ENCODE results near the gene BLMH. TPM values are rescaled to one million over a fixed set of nuclear protein-coding genes. Genes with fewer than 3 reads are reported as not detected.
"Not testable (repeated sequence)": the region's sequence is repeated elsewhere in the genome, so short reads cannot be mapped to it uniquely, and the experiment has no call there.

Gene BLMH
- total RNA-seq, 1 donor from 2014 or later = 103 TPM

GRCh38 chr17:30208214-30208613 lies 83.5 kb downstream of the BLMH start:
- no peaks in the 10 kb centered on the region for H3K36me3 Mint-ChIP-seq (ENCODE audit: unreplicated experiment)
- no peak overlapping the region for H3K27ac Mint-ChIP-seq (ENCODE audit: unreplicated experiment)
- H3K27me3 Mint-ChIP-seq (ENCODE audit: unreplicated experiment) = peaks cover 2% of the 10 kb centered on the region
- no peak for TF ChIP-seq CTCF (IDR thresholded peaks at IDR 0.05; ENCODE audit: partially characterized antibody, unreplicated experiment)
- no peaks in the 10 kb centered on the region for H3K9me3 Mint-ChIP-seq (ENCODE audit: unreplicated experiment)
- no peaks in the 10 kb centered on the region for H3K4me1 Mint-ChIP-seq (ENCODE audit: low read depth, unreplicated experiment)
- DNase-seq = no peak
- H3K4me3 Mint-ChIP-seq (ENCODE audit: unreplicated experiment) = no peak overlapping the region

GRCh38 chr17:30207655-30208054 lies 84.1 kb downstream of the BLMH start:
- no peaks in the 10 kb centered on the region for H3K4me1 Mint-ChIP-seq (ENCODE audit: low read depth, unreplicated experiment)

GRCh38 chr17:30203471-30203981 lies 88.2 kb downstream of the BLMH start:
- no peak for DNase-seq
- no peaks in the 10 kb centered on the region for H3K9me3 Mint-ChIP-seq (ENCODE audit: unreplicated experiment)
- H3K27me3 Mint-ChIP-seq (ENCODE audit: unreplicated experiment) = no peaks in the 10 kb centered on the region

More at GRCh38 chr17:30207655-30208054, 84.1 kb downstream of the BLMH start:
- Mint-ChIP-seq H3K4me3 (ENCODE audit: unreplicated experiment) (no peak overlapping the region), H3K27ac (ENCODE audit: unreplicated experiment) (no peak overlapping the region), H3K9me3 (ENCODE audit: unreplicated experiment) (no peaks in the 10 kb centered on the region), H3K27me3 (ENCODE audit: unreplicated experiment) (peaks cover 2% of the 10 kb centered on the region), H3K36me3 (ENCODE audit: unreplicated experiment) (no peaks in the 10 kb centered on the region)
- no peak for TF ChIP-seq CTCF (IDR thresholded peaks at IDR 0.05; ENCODE audit: partially characterized antibody, unreplicated experiment)
- no peak for DNase-seq

GRCh38 chr17:30200656-30201055 lies 91.1 kb downstream of the BLMH start:
- not testable (repeated sequence) for DNase-seq; H3K4me3 Mint-ChIP-seq (ENCODE audit: unreplicated experiment); H3K36me3 Mint-ChIP-seq (ENCODE audit: unreplicated experiment); H3K9me3 Mint-ChIP-seq (ENCODE audit: unreplicated experiment); H3K27ac Mint-ChIP-seq (ENCODE audit: unreplicated experiment); H3K4me1 Mint-ChIP-seq (ENCODE audit: low read depth, unreplicated experiment); H3K27me3 Mint-ChIP-seq (ENCODE audit: unreplicated experiment)

More at GRCh38 chr17:30203471-30203981, 88.2 kb downstream of the BLMH start:
- Mint-ChIP-seq H3K27ac (ENCODE audit: unreplicated experiment) (no peak overlapping the region), H3K36me3 (ENCODE audit: unreplicated experiment) (no peaks in the 10 kb centered on the region), H3K4me3 (ENCODE audit: unreplicated experiment) (no peak overlapping the region), H3K4me1 (ENCODE audit: low read depth, unreplicated experiment) (no peaks in the 10 kb centered on the region)
- no peak for TF ChIP-seq CTCF (IDR thresholded peaks at IDR 0.05; ENCODE audit: partially characterized antibody, unreplicated experiment)

GRCh38 chr17:30200106-30200505 lies 91.6 kb downstream of the BLMH start:
- H3K4me3 Mint-ChIP-seq (ENCODE audit: unreplicated experiment) = no peak overlapping the region

More at GRCh38 chr17:30200106-30200505, 91.6 kb downstream of the BLMH start:
- Mint-ChIP-seq H3K9me3 (ENCODE audit: unreplicated experiment) (no peaks in the 10 kb centered on the region), H3K36me3 (ENCODE audit: unreplicated experiment) (no peaks in the 10 kb centered on the region), H3K27ac (ENCODE audit: unreplicated experiment) (no peak overlapping the region), H3K4me1 (ENCODE audit: low read depth, unreplicated experiment) (peaks cover 4% of the 10 kb centered on the region), H3K27me3 (ENCODE audit: unreplicated experiment) (no peaks in the 10 kb centered on the region)
- DNase-seq = no peak
- no peak for TF ChIP-seq CTCF (IDR thresholded peaks at IDR 0.05; ENCODE audit: partially characterized antibody, unreplicated experiment)

Measured in glutamatergic neuron (in vitro differentiated cells).